ENCODE data around the gene PLCXD1.

DNA sequence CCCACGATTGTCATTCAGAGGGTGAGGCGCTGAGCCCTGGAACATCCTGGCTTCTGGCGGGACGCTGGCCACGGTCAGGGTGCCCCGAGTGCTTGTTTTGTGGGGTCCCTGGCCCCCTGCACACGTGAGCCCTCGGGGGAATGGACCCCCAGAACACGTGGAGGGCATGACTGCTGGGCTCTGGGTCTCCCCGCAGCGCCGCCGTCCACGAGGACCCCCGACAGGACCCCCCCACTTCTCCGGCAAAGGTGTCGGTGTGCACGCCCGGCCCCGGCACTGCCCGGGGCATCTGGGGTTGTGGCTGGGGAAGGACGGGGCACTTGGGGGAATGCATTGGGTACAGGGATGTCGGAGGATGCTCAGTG is 51.3 kb downstream of the PLCXD1 start:
- TF ChIP-seq, protein P1, sequence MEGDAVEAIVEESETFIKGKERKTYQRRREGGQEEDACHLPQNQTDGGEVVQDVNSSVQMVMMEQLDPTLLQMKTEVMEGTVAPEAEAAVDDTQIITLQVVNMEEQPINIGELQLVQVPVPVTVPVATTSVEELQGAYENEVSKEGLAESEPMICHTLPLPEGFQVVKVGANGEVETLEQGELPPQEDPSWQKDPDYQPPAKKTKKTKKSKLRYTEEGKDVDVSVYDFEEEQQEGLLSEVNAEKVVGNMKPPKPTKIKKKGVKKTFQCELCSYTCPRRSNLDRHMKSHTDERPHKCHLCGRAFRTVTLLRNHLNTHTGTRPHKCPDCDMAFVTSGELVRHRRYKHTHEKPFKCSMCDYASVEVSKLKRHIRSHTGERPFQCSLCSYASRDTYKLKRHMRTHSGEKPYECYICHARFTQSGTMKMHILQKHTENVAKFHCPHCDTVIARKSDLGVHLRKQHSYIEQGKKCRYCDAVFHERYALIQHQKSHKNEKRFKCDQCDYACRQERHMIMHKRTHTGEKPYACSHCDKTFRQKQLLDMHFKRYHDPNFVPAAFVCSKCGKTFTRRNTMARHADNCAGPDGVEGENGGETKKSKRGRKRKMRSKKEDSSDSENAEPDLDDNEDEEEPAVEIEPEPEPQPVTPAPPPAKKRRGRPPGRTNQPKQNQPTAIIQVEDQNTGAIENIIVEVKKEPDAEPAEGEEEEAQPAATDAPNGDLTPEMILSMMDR (IDR thresholded peaks at IDR 0.05; ENCODE audit: borderline replicate concordance, extremely low read depth, low read length, poor library complexity, severe bottlenecking) = no peak
- TF ChIP-seq EZH2 (IDR thresholded peaks at IDR 0.05; ENCODE audit: borderline replicate concordance, low read depth, low read length, severe bottlenecking) = no peak

Data from DND-41 (cell line).